ENCODE data around the gene SPEN. TPM values are rescaled to one million over a fixed set of nuclear protein-coding genes. Genes with fewer than 3 reads are reported as not detected.

SPEN gene
- total and polyA plus RNA-seq, 2 of the 13 experiments (the other 11 are each of a cell fraction or from before 2014, with no cell fraction given), result 4.8 to 14.0 TPM

DNA sequence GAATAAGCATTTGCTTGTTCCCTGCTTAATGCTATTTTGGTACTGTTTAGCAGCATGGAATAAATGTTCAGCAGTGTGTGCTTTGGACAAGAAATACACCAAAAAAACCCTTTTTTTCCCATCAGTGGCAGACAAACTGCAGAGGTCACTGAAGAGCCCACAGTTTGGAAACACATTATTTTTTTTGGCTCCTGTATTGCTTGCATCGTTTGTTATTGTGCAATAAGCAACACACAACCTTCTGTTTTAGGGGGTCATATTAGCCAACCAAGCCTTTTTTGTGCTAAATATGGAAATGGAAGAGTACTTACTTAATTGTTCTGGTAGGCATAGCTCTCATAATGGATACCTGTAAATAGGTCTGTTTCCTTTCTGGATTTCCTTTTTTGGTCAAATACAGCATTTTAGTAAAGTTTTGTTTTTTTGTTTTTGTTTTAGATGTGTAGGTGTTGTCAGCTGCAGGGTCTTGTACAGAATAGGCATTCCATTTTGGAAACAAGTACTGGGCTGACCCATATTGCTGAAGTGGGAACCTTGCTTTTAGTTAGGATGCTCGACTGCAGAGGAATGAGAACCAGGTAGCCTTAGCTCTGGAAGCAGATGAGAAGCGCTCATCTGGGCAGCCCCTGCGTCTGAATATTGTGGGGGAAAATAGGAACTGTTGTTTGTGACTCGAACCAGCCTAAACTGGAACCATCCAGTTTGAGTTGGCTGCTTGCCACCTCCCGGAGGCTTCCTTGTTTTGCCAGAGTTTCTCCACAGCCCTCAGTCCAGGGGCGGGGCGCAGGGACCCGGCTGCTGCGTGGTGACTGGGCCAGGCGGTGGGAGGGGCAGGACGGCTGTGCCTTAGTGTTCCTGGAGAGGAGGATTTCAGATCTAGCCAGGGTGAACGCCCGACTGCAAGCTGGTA is 38.4 kb downstream of the SPEN start (continued):
- TF ChIP-seq ZNF704 (CRISPR knock-in tag; IDR thresholded peaks at IDR 0.05; ENCODE audit: borderline replicate concordance) (no peak), EZH2 (conservative IDR thresholded peaks at IDR 0.05; ENCODE audit: low read depth, low read length) (no peak), MNT (IDR thresholded peaks at IDR 0.05) (no peak), ZNF17 (CRISPR knock-in tag; IDR thresholded peaks at IDR 0.05) (no peak), FOXK2 (IDR thresholded peaks at IDR 0.05) (no peak), PPARG (CRISPR knock-in tag; conservative IDR thresholded peaks at IDR 0.05) (no peak), ZNF296 (CRISPR knock-in tag; conservative IDR thresholded peaks at IDR 0.05) (no peak), TBX3 (IDR thresholded peaks at IDR 0.05; ENCODE audit: borderline replicate concordance) (no peak), ZNF354B (CRISPR knock-in tag; IDR thresholded peaks at IDR 0.05) (no peak), TSC22D2 (CRISPR knock-in tag; IDR thresholded peaks at IDR 0.05; ENCODE audit: borderline replicate concordance) (no peak), NPAS2 (CRISPR knock-in tag; IDR thresholded peaks at IDR 0.05; ENCODE audit: borderline replicate concordance) (no peak), ZNF616 (CRISPR knock-in tag; IDR thresholded peaks at IDR 0.05; ENCODE audit: low read depth) (no peak), KAT8 (CRISPR knock-in tag; IDR thresholded peaks at IDR 0.05) (peak; percentile 30; the same call in 1 of the 2 replicates)
- TF ChIP-seq, protein P1, sequence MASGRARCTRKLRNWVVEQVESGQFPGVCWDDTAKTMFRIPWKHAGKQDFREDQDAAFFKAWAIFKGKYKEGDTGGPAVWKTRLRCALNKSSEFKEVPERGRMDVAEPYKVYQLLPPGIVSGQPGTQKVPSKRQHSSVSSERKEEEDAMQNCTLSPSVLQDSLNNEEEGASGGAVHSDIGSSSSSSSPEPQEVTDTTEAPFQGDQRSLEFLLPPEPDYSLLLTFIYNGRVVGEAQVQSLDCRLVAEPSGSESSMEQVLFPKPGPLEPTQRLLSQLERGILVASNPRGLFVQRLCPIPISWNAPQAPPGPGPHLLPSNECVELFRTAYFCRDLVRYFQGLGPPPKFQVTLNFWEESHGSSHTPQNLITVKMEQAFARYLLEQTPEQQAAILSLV (CRISPR knock-in tag; IDR thresholded peaks at IDR 0.05; ENCODE audit: borderline replicate concordance), result no peak
- TF ChIP-seq, protein P2, sequence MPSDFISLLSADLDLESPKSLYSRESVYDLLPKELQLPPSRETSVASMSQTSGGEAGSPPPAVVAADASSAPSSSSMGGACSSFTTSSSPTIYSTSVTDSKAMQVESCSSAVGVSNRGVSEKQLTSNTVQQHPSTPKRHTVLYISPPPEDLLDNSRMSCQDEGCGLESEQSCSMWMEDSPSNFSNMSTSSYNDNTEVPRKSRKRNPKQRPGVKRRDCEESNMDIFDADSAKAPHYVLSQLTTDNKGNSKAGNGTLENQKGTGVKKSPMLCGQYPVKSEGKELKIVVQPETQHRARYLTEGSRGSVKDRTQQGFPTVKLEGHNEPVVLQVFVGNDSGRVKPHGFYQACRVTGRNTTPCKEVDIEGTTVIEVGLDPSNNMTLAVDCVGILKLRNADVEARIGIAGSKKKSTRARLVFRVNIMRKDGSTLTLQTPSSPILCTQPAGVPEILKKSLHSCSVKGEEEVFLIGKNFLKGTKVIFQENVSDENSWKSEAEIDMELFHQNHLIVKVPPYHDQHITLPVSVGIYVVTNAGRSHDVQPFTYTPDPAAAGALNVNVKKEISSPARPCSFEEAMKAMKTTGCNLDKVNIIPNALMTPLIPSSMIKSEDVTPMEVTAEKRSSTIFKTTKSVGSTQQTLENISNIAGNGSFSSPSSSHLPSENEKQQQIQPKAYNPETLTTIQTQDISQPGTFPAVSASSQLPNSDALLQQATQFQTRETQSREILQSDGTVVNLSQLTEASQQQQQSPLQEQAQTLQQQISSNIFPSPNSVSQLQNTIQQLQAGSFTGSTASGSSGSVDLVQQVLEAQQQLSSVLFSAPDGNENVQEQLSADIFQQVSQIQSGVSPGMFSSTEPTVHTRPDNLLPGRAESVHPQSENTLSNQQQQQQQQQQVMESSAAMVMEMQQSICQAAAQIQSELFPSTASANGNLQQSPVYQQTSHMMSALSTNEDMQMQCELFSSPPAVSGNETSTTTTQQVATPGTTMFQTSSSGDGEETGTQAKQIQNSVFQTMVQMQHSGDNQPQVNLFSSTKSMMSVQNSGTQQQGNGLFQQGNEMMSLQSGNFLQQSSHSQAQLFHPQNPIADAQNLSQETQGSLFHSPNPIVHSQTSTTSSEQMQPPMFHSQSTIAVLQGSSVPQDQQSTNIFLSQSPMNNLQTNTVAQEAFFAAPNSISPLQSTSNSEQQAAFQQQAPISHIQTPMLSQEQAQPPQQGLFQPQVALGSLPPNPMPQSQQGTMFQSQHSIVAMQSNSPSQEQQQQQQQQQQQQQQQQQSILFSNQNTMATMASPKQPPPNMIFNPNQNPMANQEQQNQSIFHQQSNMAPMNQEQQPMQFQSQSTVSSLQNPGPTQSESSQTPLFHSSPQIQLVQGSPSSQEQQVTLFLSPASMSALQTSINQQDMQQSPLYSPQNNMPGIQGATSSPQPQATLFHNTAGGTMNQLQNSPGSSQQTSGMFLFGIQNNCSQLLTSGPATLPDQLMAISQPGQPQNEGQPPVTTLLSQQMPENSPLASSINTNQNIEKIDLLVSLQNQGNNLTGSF (CRISPR knock-in tag; IDR thresholded peaks at IDR 0.05), result no peak
